ENCODE results near the gene SCRT2.
"Not testable (repeated sequence)": the region's sequence is repeated elsewhere in the genome, so short reads cannot be mapped to it uniquely, and the experiment has no call there.

Gene SCRT2

DNA sequence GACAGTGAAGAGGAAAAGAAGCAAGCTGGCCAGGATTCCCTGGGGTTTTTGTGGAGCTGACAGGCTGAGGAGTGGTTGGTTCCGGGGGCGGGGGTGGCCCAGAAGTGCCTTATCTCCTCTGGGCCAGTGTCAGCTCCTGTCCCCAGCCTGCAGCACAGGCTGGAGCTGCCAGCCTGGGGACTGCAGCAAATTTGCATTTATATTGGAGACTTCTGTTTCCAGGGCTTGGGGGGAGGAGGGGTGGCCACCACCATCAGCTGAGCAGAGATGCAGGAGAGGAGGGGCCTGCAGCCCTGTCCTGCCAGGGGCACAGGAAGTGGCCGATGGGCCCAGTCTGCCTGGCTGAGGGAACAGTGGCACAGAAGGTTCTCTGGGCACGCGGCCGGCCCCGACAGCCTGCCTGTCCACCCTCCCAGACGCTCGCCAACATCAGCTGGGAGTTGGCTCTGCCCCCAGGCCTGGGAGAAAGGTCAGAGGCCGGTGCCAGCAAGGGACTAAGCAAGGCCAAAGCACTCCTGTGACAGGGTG, 24.3 kb upstream of the SCRT2 start:
- no peak for DNase-seq

DNA sequence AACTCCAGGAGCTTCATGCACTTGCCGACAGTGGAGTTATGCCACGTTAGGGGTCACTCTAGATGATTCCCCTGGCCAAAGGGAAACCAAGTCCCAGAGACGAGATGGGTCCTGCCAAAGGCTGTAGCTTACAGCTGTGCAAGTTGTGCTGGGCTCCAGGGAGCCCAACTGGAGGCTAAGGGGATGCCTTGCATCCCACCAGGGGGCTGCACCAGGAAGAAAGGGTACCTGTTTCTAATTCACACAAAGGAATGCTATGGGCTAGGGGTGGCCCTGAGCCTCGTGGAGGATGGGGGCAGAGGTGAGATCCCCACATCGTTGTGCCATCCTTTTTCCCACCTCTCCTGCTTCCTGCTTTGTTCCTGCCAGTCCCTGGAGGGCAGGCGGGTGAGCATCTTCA, 23.7 kb upstream of the SCRT2 start:
- no peak for DNase-seq

GRCh38 chr20:698276-698675, 22.7 kb upstream of the SCRT2 start:
- no peak for DNase-seq

DNA sequence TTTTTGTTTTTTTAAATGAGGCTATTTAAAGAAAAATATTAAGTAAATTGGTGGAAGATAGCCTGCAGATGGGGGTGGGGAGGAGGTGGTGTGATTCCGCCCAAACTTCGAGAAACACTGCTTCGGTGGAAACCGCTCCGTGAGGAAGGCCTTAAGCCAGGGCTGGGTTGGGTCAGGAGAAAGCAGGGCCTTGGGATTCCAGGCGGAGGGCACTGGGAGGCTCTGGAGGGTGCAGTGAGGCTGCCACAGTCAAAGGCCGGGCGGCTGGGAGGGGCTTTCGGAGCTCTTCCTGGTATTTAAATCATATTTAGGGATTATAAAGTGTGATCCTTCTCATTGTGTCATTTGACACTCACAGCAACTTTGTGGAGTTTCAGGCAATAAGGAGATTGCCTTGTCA, 22.2 kb upstream of the SCRT2 start:
- DNase-seq: no peak

GRCh38 chr20:695165-695866, 19.7 kb upstream of the SCRT2 start:
- DNase-seq: no peak

- DNase-seq: no peak
Observed at GRCh38 chr20:694496-694895, 18.9 kb upstream of the SCRT2 start.

DNA sequence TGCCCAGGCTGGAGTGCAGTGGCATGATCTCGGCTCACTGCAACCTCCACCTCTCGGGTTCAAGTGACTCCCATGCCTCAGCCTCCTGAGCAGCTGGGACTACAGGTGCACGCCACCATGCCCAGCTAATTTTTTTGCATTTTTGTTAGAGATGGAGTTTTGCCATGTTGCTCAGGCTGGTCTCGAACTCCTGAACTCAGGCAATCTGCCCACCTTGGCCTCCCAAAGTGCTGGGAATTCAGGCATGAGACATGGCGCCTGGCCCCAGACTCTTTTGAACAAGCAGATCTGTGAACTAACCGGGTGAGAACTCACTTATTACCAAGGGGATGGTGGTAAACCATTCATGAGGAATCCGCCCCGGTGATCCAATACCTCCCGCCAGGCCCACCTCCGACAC, 18.2 kb upstream of the SCRT2 start:
- not testable (repeated sequence) for DNase-seq

- no peak for DNase-seq
Observed at GRCh38 chr20:692044-692443, 16.4 kb upstream of the SCRT2 start.

DNA sequence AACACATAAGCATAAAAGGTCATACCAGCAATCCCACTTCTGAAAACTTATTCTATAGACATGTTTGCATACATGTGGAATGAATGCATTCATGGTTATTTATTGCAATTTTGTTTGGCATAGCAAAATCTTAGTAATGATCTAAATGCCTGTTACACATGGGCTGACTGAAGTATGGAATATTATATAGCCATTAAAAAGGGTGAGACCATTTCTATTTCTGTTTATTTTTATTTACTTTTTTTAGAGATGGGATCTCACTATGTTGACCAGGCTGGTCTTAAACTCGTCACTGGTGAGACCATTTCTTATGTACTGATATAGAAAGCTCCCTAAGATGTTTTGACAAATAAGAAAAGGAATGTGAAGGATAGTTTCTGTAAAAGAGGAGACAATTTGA, 14.3 kb upstream of the SCRT2 start:
- DNase-seq: no peak

DNA sequence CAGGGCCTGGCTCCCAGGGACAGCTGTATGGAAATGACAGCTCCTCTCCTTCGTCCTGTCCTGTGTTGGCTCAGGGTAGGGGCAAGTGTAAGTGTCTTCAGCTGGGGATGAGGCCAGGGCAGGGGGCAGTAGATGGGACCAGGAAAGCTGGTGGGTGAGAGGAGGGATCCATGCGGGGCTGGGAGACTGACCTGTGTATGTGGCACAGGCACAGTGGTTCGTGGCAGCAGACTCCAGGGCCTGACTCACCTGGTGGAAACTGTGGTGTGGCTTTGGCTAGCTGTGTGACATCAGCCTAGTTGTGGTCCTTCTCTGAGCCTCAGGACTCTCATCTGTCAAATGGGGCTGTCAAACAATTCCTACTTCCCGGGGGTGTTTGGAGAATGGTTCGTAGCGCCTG, 13.7 kb upstream of the SCRT2 start:
- DNase-seq: no peak

GRCh38 chr20:688809-689212, 13.2 kb upstream of the SCRT2 start:
- no peak for DNase-seq

GRCh38 chr20:687468-688203, 12.0 kb upstream of the SCRT2 start:
- DNase-seq: no peak

DNA sequence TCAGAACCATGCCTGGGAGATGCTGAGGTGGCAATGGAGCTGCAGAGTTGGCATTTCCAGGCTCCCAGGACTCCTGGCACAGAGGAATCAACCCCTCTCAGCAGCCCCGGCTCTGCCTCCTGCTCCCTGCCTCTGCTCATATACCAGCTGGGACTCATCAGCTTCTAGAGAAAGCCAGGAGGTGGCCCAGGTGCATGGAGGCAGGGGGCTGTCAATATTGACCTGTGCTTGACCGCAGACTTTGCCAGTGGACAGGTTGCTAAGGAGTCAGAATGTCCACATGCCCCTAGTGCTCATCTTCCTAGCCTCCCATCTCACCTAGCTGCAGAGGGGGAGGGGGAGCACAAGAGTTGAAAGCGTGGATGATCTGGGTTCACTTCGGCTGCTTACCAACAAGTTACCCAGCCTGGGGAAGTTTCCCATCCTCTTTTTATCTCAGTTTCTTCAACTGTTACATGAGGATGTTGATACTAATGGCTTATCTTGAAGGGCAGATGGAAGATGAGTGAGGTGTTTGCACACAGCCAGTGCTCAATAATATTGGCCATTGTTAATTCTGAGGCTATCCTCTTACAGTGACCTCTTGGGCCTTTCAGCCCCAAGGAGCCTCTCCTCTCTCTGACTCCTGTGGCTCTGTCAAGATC, 9.2 kb upstream of the SCRT2 start:
- no peak for DNase-seq

GRCh38 chr20:682123-682522, 6.5 kb upstream of the SCRT2 start:
- peak in 1 of 2 experiments; percentile 12 for DNase-seq

DNA sequence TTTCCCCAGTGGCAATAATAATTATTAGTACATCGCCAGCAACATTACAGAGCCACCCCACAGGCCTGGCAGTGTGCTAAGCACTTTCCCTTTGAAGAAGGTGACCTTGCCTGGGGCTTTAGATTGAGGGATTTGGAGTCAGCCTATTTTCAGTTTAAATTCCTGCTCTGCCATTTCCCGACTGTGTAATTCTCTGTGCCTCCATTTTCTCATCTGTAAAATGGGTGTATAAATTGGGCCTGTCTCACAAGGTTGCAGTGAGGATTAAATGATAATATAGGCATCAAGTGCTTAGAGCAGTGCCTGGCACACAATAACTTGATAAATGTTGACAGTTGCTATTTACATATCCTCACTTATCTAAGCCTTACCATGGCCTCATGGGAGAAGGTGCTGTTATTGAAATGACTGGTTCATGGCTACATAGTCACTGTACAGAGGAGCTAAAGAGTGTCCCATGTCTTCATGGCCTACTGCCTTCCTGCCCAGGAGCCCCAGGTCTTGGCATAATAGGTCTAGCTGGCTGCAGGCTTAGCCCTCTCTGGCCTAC, 5.1 kb upstream of the SCRT2 start:
- DNase-seq: no peak

DNA sequence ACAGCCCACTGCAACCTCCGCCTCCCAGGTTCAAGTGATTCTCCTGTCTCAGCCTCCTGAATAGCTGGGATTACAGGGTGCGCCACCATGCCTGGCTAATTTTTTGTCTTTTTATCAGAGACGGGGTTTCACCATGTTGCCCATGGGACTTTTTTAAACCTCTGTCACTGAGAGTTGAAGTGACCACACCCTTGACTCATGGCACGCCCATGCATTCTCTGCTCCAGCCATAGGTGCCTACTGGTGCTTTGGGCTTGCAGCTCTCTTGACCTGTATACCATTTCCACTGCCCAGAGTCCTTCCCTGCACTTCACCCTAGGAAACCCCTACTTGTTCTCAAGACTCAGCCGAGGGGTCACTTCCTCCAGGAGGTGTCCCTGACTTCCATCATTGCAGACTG, 2.4 kb upstream of the SCRT2 start:
- no peak for DNase-seq

DNA sequence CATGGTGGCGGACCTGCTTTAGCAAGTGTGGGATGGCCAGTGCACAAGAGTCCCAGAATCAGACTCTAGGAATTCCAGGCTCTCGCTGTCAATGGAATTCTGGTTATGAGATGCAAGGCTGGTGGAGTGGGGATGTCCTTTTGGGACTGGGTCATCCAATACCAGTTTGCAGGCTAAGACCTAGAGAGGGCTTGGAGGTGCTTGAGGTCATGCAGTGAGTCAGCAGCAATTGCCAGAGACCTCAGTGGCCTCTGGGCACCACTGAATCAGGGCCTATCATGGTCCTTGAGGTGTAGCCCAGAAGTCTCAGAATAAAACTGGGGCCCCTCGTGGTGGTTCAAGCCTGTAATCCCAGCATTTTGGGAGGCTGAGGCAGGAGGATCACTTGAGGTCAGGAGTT, 1.4 kb upstream of the SCRT2 start:
- DNase-seq: no peak

GRCh38 chr20:676315-676937, 824 bp upstream of the SCRT2 start:
- DNase-seq: peak; percentile 71 to 87

GRCh38 chr20:675033-675452, 559 bp downstream of the SCRT2 start:
- peak in 1 of 2 experiments; percentile 32 for DNase-seq

DNA sequence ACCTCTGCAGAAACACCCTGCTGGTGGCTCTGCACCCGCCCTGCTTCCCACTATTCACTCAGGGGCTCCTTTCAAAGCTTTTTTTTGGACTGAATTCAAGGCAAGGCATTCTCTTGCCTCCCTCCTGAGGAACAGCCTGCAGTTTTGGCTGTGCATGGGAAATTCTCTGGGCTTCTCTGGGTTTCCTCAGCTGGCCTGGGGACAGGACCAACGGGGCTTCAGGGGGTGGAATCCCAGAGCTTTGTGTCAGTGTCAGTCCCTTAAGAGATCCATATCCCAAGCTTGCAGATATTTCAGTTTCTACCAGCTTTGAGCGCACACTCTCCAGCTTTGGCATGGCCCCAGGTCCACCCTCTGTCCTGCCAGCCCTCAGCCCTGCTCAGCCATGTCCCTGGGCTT, 2.0 kb downstream of the SCRT2 start:
- DNase-seq: no peak

GRCh38 chr20:672963-673602, 2.5 kb downstream of the SCRT2 start:
- DNase-seq: no peak

- no peak for DNase-seq
Observed at GRCh38 chr20:671252-672030, 4.2 kb downstream of the SCRT2 start.
